NCI-H2107 treated with DMSO at 0.1 percent for 48 hours (cell line): ENCODE measurements around the gene MRPS30.
"Not testable (repeated sequence)": the region's sequence is repeated elsewhere in the genome, so short reads cannot be mapped to it uniquely, and the experiment has no call there.

Source experiments
- DNase-seq: peaks from one replicate; lab custom pipeline; 2025; ENCODE audit not compliant: unreplicated experiment; lab: John Stamatoyannopoulos, UW

MRPS30 gene

GRCh38 chr5:44814761-44815160 is 6.0 kb downstream of the MRPS30 start:
- DNase-seq = no peak

- no peak for DNase-seq
Observed at GRCh38 chr5:44821164-44821563, 12.4 kb downstream of the MRPS30 start.

GRCh38 chr5:44824662-44825061 is 15.9 kb downstream of the MRPS30 start:
- not testable (repeated sequence) for DNase-seq

- DNase-seq = no peak
Observed at GRCh38 chr5:44827681-44828080, 18.9 kb downstream of the MRPS30 start.

- DNase-seq = no peak
Observed at GRCh38 chr5:44828719-44829118, 20.0 kb downstream of the MRPS30 start.

GRCh38 chr5:44830951-44831350 is 22.2 kb downstream of the MRPS30 start:
- DNase-seq = no peak

- no peak for DNase-seq
Observed at GRCh38 chr5:44833249-44833648, 24.5 kb downstream of the MRPS30 start.

- DNase-seq = no peak
Observed at GRCh38 chr5:44835693-44836092, 26.9 kb downstream of the MRPS30 start.

GRCh38 chr5:44839018-44839681 is 30.4 kb downstream of the MRPS30 start:
- no peak for DNase-seq

GRCh38 chr5:44842496-44843282 is 33.9 kb downstream of the MRPS30 start:
- DNase-seq = no peak

- DNase-seq = no peak
Observed at GRCh38 chr5:44844744-44845143, 36.0 kb downstream of the MRPS30 start.

GRCh38 chr5:44845777-44846176 is 37.0 kb downstream of the MRPS30 start:
- DNase-seq = peak; percentile 93

- DNase-seq = no peak
Observed at GRCh38 chr5:44847206-44847852, 38.6 kb downstream of the MRPS30 start.

- no peak for DNase-seq
Observed at GRCh38 chr5:44860267-44860666, 51.5 kb downstream of the MRPS30 start.

GRCh38 chr5:44862808-44863207 is 54.1 kb downstream of the MRPS30 start:
- no peak for DNase-seq
